Measurements from ENCODE around the gene RBMS3. TPM values are rescaled to one million over a fixed set of nuclear protein-coding genes. Genes with fewer than 3 reads are reported as not detected.
"Not testable (repeated sequence)": the region's sequence is repeated elsewhere in the genome, so short reads cannot be mapped to it uniquely, and the experiment has no call there.

The RBMS3 gene
- total RNA-seq, 1 donor from 2014 or later, result 65.1 TPM

- Mint-ChIP-seq H3K36me3 (ENCODE audit: unreplicated experiment) (no peaks in the 10 kb centered on the region), H3K27ac (ENCODE audit: unreplicated experiment) (no peak overlapping the region), H3K27me3 (ENCODE audit: unreplicated experiment) (no peaks in the 10 kb centered on the region), H3K4me3 (ENCODE audit: unreplicated experiment) (no peak overlapping the region), H3K4me1 (ENCODE audit: low read depth, unreplicated experiment) (no peaks in the 10 kb centered on the region), H3K9me3 (ENCODE audit: unreplicated experiment) (no peaks in the 10 kb centered on the region)
- no peak for TF ChIP-seq CTCF (IDR thresholded peaks at IDR 0.05; ENCODE audit: partially characterized antibody, unreplicated experiment)
- DNase-seq, result no peak
Observed at GRCh38 chr3:29520764-29521163, 239.9 kb downstream of the RBMS3 start.

DNA sequence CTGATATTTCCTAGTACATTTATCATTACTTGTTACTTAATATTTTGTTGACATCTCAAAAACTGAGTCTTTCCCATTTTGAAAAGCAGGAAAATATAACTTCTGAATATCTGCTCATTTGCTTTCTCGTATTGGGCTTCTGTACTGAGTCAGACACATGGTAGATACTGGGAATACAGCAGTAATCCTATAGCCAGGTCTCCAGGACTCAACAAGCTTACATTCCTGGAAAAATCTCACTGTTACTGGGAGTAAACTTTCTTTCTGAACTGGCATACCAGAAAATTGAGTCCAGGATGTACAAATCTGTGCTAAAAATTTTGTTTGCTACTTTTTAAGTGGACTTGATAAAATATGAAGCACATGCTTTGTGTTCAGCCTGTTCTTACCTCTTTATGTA lies 240.4 kb downstream of the RBMS3 start:
- no peak for TF ChIP-seq CTCF (IDR thresholded peaks at IDR 0.05; ENCODE audit: partially characterized antibody, unreplicated experiment)
- Mint-ChIP-seq H3K27ac (ENCODE audit: unreplicated experiment) (no peak overlapping the region), H3K27me3 (ENCODE audit: unreplicated experiment) (no peaks in the 10 kb centered on the region), H3K9me3 (ENCODE audit: unreplicated experiment) (no peaks in the 10 kb centered on the region), H3K36me3 (ENCODE audit: unreplicated experiment) (no peaks in the 10 kb centered on the region), H3K4me1 (ENCODE audit: low read depth, unreplicated experiment) (no peaks in the 10 kb centered on the region), H3K4me3 (ENCODE audit: unreplicated experiment) (no peak overlapping the region)
- DNase-seq, result no peak

DNA sequence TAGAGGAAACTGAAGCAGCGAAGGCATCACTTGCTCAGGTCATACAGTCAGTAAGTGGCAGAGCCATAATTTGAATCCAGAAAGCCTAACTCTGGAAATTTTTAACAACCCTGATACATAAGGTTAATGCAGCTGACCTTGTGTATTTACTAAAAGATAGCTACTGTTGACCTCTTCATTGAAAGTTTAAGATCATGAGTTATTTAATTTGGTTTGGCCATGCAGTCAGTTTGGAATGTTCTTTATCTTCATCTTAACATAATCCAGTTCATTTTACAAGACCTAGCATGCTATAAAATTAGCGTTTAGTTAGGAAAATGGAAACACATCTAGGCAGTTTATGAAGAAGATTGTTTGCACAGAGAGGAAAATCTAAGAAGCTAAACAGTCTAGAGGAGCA lies 240.9 kb downstream of the RBMS3 start:
- no peak for DNase-seq
- Mint-ChIP-seq H3K4me3 (ENCODE audit: unreplicated experiment) (no peak overlapping the region), H3K27me3 (ENCODE audit: unreplicated experiment) (no peaks in the 10 kb centered on the region), H3K36me3 (ENCODE audit: unreplicated experiment) (no peaks in the 10 kb centered on the region), H3K27ac (ENCODE audit: unreplicated experiment) (no peak overlapping the region), H3K4me1 (ENCODE audit: low read depth, unreplicated experiment) (no peaks in the 10 kb centered on the region), H3K9me3 (ENCODE audit: unreplicated experiment) (no peaks in the 10 kb centered on the region)
- no peak for TF ChIP-seq CTCF (IDR thresholded peaks at IDR 0.05; ENCODE audit: partially characterized antibody, unreplicated experiment)

DNA sequence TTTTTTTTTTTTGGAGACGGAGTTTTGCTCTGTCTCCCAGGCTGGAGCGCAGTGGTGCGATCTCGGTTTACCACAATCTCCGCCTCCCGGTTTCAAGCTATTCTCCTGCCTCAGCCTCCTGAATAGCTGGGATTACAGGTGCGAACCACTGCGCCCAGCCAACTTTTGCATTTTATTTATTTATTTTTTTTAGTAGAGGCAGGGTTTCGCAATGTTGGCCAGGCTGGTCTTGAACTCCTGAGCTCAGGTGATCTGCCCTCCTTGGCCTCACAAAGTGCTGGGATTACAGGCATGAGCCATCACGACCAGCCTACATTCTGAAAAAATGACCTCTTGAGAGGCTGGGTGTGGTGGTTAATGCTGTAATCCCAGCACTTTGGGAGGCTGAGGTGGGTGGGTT lies 243.6 kb downstream of the RBMS3 start:
- DNase-seq; H3K4me1 Mint-ChIP-seq (ENCODE audit: low read depth, unreplicated experiment); H3K36me3 Mint-ChIP-seq (ENCODE audit: unreplicated experiment); H3K27ac Mint-ChIP-seq (ENCODE audit: unreplicated experiment); H3K27me3 Mint-ChIP-seq (ENCODE audit: unreplicated experiment); H3K9me3 Mint-ChIP-seq (ENCODE audit: unreplicated experiment); H3K4me3 Mint-ChIP-seq (ENCODE audit: unreplicated experiment): not testable (repeated sequence)

DNA sequence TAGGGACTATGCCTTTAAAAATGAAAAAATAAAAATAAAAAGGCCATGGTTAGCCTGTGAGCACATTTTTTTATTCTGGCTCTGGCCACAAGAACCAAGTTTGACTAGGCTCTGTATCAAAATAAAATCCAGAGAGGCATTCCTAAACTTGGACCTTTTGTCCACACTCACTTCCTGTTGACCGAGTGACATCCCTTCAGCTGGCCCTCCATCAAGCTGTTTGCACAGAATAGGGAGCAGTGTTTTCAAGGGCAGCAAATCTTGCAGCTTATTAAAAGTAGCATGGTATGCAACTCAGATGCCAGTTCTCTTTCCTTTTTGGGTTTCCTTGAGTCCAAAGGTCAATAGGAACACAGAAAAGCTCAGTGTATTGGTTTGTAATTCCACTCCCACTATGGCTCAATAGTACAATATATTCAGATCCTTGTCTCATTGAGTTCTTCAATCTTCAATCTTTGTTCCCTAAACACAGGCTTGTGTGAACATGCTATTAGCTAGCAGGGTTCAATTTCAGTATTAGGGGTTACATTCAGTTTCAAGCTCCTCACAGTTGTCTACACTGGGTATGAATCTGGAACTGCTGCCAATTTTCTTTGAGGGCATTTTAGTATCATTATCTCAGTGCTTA lies 244.5 kb downstream of the RBMS3 start:
- DNase-seq, result no peak
- Mint-ChIP-seq H3K36me3 (ENCODE audit: unreplicated experiment) (no peaks in the 10 kb centered on the region), H3K9me3 (ENCODE audit: unreplicated experiment) (no peaks in the 10 kb centered on the region), H3K4me3 (ENCODE audit: unreplicated experiment) (no peak overlapping the region), H3K27ac (ENCODE audit: unreplicated experiment) (no peak overlapping the region), H3K4me1 (ENCODE audit: low read depth, unreplicated experiment) (no peaks in the 10 kb centered on the region), H3K27me3 (ENCODE audit: unreplicated experiment) (no peaks in the 10 kb centered on the region)
- TF ChIP-seq CTCF (IDR thresholded peaks at IDR 0.05; ENCODE audit: partially characterized antibody, unreplicated experiment), result no peak
